H1 (cell line): Measurements from ENCODE around the gene LDHB. TPM values are rescaled to one million over a fixed set of nuclear protein-coding genes. Genes with fewer than 3 reads are reported as not detected.

Source experiments
- CEBPB ChIP-seq: IDR thresholded peaks from 2 replicates; pipeline ENCODE4 v1.6.1; 2012; ENCODE audit warnings: low read depth, low read length
- EP300 ChIP-seq, 2 experiments: IDR thresholded peaks; 1 replicate in 1 of 2; 2 replicates in 1 of 2; pipeline ENCODE4 v1.6.1; 2011 to 2012; ENCODE audit warnings: low read depth in 2 of 2, low read length in 2 of 2, mild to moderate bottlenecking in 2 of 2, borderline replicate concordance in 1 of 2, inconsistent platforms in 1 of 2, moderate library complexity in 1 of 2
- GABPA ChIP-seq: IDR thresholded peaks from 2 replicates; pipeline ENCODE4 v1.6.1; 2011; ENCODE audit warnings: mild to moderate bottlenecking, low read length, moderate library complexity, borderline replicate concordance; ENCODE audit not compliant: insufficient read depth
- KDM5A ChIP-seq: fragments of 200-600 bp; IDR thresholded peaks from 2 replicates; pipeline ENCODE4 v1.7.1; 2012; ENCODE audit warnings: mild to moderate bottlenecking, low read length, inconsistent platforms, mixed read lengths
- MAX ChIP-seq: IDR thresholded peaks from 2 replicates; pipeline ENCODE4 v1.6.1; 2012; ENCODE audit warnings: inconsistent platforms
- RFX5 ChIP-seq: IDR thresholded peaks from 2 replicates; pipeline ENCODE4 v1.6.1; 2011; ENCODE audit warnings: low read depth, low read length, improper control_type of control experiment, borderline replicate concordance
- RXRA ChIP-seq: IDR thresholded peaks from 2 replicates; pipeline ENCODE4 v1.6.1; 2011; ENCODE audit warnings: low read depth, mild to moderate bottlenecking, low read length, moderate library complexity; ENCODE audit not compliant: insufficient read depth
- SIX5 ChIP-seq: IDR thresholded peaks from 2 replicates; pipeline ENCODE4 v1.6.1; 2011; ENCODE audit warnings: mild to moderate bottlenecking, low read depth, low read length
- TAF7 ChIP-seq: optimal IDR thresholded peaks from 2 replicates; pipeline ENCODE3; 2011; ENCODE audit warnings: low read depth, mild to moderate bottlenecking, inconsistent platforms, low read length, moderate library complexity, borderline replicate concordance
- TEAD4 ChIP-seq: IDR thresholded peaks from 2 replicates; pipeline ENCODE4 v1.6.1; 2012; ENCODE audit warnings: low read depth, low read length, inconsistent platforms, mixed read lengths
- ZNF274 ChIP-seq: IDR thresholded peaks from 2 replicates; pipeline ENCODE4 v1.7.0; 2012; ENCODE audit warnings: low read length, borderline replicate concordance; ENCODE audit errors: extremely low read depth
- polyA plus RNA-seq, 7 experiments: library from polyadenylated mRNA; depleted of rRNA in 3 of 7; stranded (reverse) in 5 of 7; unstranded in 2 of 7; fragments of >200 nt in 5 of 7; fragments of 200-250 nt in 2 of 7; gene quantifications; 1 replicate in 5 of 7; 2 replicates in 1 of 7; 4 replicates in 1 of 7; pipeline versions ENCODE4 v1.2.1 to v1.2.3, GENCODE V29; 2011 to 2013; ENCODE audit warnings: missing spikeins in 2 of 7, mixed read lengths in 2 of 7
- total RNA-seq: library from RNA; stranded (reverse); fragmentation: NEBNext Ultra II Directional; extraction: Animal tissue kit (Norgen Biotek cat#: 25700); gene quantifications from 2 replicates; pipeline ENCODE4 v1.2.1, GENCODE V29; 2021

Gene LDHB
- total and polyA plus RNA-seq, 2 of the 8 experiments (the other 6 are each of a cell fraction or from before 2014, with no cell fraction given), result 1,177 to 1,781 TPM

- TF ChIP-seq MAX (no peak), CEBPB (no peak), ZNF274 (no peak), RFX5 (no peak), GABPA (no peak), TEAD4 (no peak), KDM5A (no peak), TAF7 (no peak), SIX5 (no peak), EP300 (IDR thresholded peaks at IDR 0.05; ENCODE audit: borderline replicate concordance in 1 of 2, low read depth in 2 of 2, low read length in 2 of 2) (no peak), RXRA (no peak)
Observed at GRCh38 chr12:21656905-21657325, 727 bp downstream of the LDHB start (continued).
